Measurements from ENCODE around the gene IGSF3. TPM values are rescaled to one million over a fixed set of nuclear protein-coding genes. Genes with fewer than 3 reads are reported as not detected.
"Not testable (repeated sequence)": the region's sequence is repeated elsewhere in the genome, so short reads cannot be mapped to it uniquely, and the experiment has no call there.

Gene IGSF3
- total RNA-seq, 1 experiment from 2014 or later: 32.4 TPM

- POLR2A ChIA-PET; ATAC-seq; DNase-seq (ENCODE audit: low spot score); H3K4me3 Mint-ChIP-seq; H3K27me3 Mint-ChIP-seq (ENCODE audit: low read depth); H3K27ac Mint-ChIP-seq; H3K36me3 Mint-ChIP-seq; H3K9me3 Mint-ChIP-seq: not testable (repeated sequence)
- peaks cover 40% of the 10 kb centered on the region for H3K4me1 Mint-ChIP-seq
- CTCF ChIA-PET: interaction anchor here (2.1 kb wide), 1 partner anchor 17 kb away, joined by 11 read pairs; no protein-coding TSS in a partner anchor
Measured at GRCh38 chr1:116591006-116591950, 76.3 kb downstream of the IGSF3 start.

- H3K9me3 Mint-ChIP-seq; ATAC-seq; H3K4me3 Mint-ChIP-seq; CTCF ChIA-PET; H3K27ac Mint-ChIP-seq; DNase-seq (ENCODE audit: low spot score); H3K27me3 Mint-ChIP-seq (ENCODE audit: low read depth); POLR2A ChIA-PET; H3K36me3 Mint-ChIP-seq: not testable (repeated sequence)
- H3K4me1 Mint-ChIP-seq: peaks cover 34% of the 10 kb centered on the region
Measured at GRCh38 chr1:116590359-116591005, 77.1 kb downstream of the IGSF3 start.

GRCh38 chr1:116589101-116589735 lies 78.3 kb downstream of the IGSF3 start:
- DNase-seq (ENCODE audit: low spot score); H3K9me3 Mint-ChIP-seq; H3K27me3 Mint-ChIP-seq (ENCODE audit: low read depth); ATAC-seq; H3K27ac Mint-ChIP-seq; POLR2A ChIA-PET; H3K4me3 Mint-ChIP-seq: not testable (repeated sequence)
- Mint-ChIP-seq H3K4me1 (peaks cover 33% of the 10 kb centered on the region), H3K36me3 (peaks cover 15% of the 10 kb centered on the region; the same call in 1 of the 2 replicates)
- CTCF ChIA-PET: interaction anchor here (1.1 kb wide), 1 partner anchor 15 kb away, joined by 3 read pairs; no protein-coding TSS in a partner anchor

- CTCF ChIA-PET: interaction anchor here (0.7 to 5.0 kb wide), 2 partner anchors 13 kb away, joined by 4 to 30 read pairs; no protein-coding TSS in a partner anchor
- peaks cover 19% of the 10 kb centered on the region for H3K36me3 Mint-ChIP-seq
- DNase-seq (ENCODE audit: low spot score) (no peak), ATAC-seq (no peak)
- peaks cover 28% of the 10 kb centered on the region for H3K4me1 Mint-ChIP-seq
- POLR2A ChIA-PET: no interaction called here
- H3K4me3 Mint-ChIP-seq: no peak overlapping the region
- H3K27me3 Mint-ChIP-seq (ENCODE audit: low read depth): no peaks in the 10 kb centered on the region
- H3K9me3 Mint-ChIP-seq: no peaks in the 10 kb centered on the region
- H3K27ac Mint-ChIP-seq: no peak overlapping the region; the same call in 1 of the 2 replicates
- no peak for TF ChIP-seq AFF4 (CRISPR knock-in tag; IDR thresholded peaks at IDR 0.05; ENCODE audit: borderline replicate concordance)
- TF ChIP-seq ERG (CRISPR knock-in tag; IDR thresholded peaks at IDR 0.05): no peak
- TF ChIP-seq HMGXB4 (CRISPR knock-in tag; IDR thresholded peaks at IDR 0.05): no peak
- no peak for TF ChIP-seq SP1 (CRISPR knock-in tag; conservative IDR thresholded peaks at IDR 0.05)
- TF ChIP-seq ZNF121 (CRISPR knock-in tag; IDR thresholded peaks at IDR 0.05): no peak
- TF ChIP-seq GRHL2 (CRISPR knock-in tag; IDR thresholded peaks at IDR 0.05; ENCODE audit: insufficient replicate concordance, severe bottlenecking): no peak
- TF ChIP-seq AR (CRISPR knock-in tag; IDR thresholded peaks at IDR 0.05): no peak
- TF ChIP-seq IRF1 (CRISPR knock-in tag; IDR thresholded peaks at IDR 0.05): no peak
- TF ChIP-seq MLX (CRISPR knock-in tag; IDR thresholded peaks at IDR 0.05): no peak
Measured at GRCh38 chr1:116587501-116588227, 79.9 kb downstream of the IGSF3 start.

Data from WTC11 (cell line).